Breast epithelium (tissue), 4 donors: ENCODE data around the gene FIZ1. TPM values are rescaled to one million over a fixed set of nuclear protein-coding genes. Genes with fewer than 3 reads are reported as not detected.
"Not testable (repeated sequence)": the region's sequence is repeated elsewhere in the genome, so short reads cannot be mapped to it uniquely, and the experiment has no call there.

Experiments
- DNase-seq, 2 donors: peaks; one replicate each; pipeline ENCODE4 v3.0.0-alpha.2; 2019; ENCODE audit warnings: low spot score in 2 of 2
- H3K27ac ChIP-seq, 2 donors: fragments of 200-600 bp; sonication (generic) in 1 of 2; one replicate each; pipeline ENCODE4 v1.5.1; 2016 to 2019; ENCODE audit warnings: mild to moderate bottlenecking in 1 of 2
- H3K27me3 ChIP-seq, 2 donors: fragments of 200-600 bp; sonication (generic) in 1 of 2; one replicate each; pipeline versions ENCODE4 v1.5.1 to v1.6.0; 2017 to 2019; ENCODE audit warnings: control low read depth in 1 of 2, mild to moderate bottlenecking in 1 of 2
- H3K36me3 ChIP-seq: fragments of 200-600 bp; one replicate; pipeline ENCODE4 v1.5.1; 2019
- H3K4me1 ChIP-seq, 2 donors: fragments of 200-600 bp; sonication (generic); one replicate each; pipeline ENCODE4 v1.5.1; 2016 to 2019; ENCODE audit warnings: control low read depth in 1 of 2
- H3K4me3 ChIP-seq, 3 donors: fragments of 200-600 bp; sonication (generic); 1 replicate in 2 of 3; 2 replicates in 1 of 3; pipeline ENCODE4 v1.5.1; 2016 to 2019; ENCODE audit warnings: mild to moderate bottlenecking in 3 of 3, moderate library complexity in 2 of 3
- H3K9me3 ChIP-seq, 2 donors: fragments of 200-600 bp; sonication (generic) in 1 of 2; one replicate each; pipeline ENCODE4 v1.5.1; 2016 to 2019; ENCODE audit warnings: control low read depth in 1 of 2
- CTCF ChIP-seq, 3 donors: fragments of 450-650 bp; IDR thresholded peaks; one replicate each; pipeline ENCODE4 v1.5.1; 2016 to 2017; ENCODE audit warnings: antibody characterized with exemption in 3 of 3, mild to moderate bottlenecking in 3 of 3, moderate library complexity in 3 of 3
- POLR2A ChIP-seq: fragments of 450-650 bp; IDR thresholded peaks from one replicate; pipeline ENCODE4 v1.6.1; 2016; ENCODE audit warnings: antibody characterized with exemption, mild to moderate bottlenecking, moderate library complexity
- POLR2AphosphoS5 ChIP-seq, 3 donors: sonication (generic); formaldehyde crosslinking; IDR thresholded peaks; one replicate each; pipeline ENCODE4 v1.6.1; 2017; ENCODE audit warnings: antibody characterized with exemption in 3 of 3
- intact Hi-C: fragments of 100-400 bp; cut with DNase I; formaldehyde crosslinking; loops from one replicate; pipeline ENCODE4 v1.15.1; 2023; ENCODE audit warnings: low total_unique reads
- total RNA-seq, 3 donors: library from RNA; depleted of rRNA; stranded (reverse); fragments of >200 nt; gene quantifications; one replicate each; pipeline ENCODE4 v1.1.0, GENCODE V29; 2016

Gene FIZ1
- total RNA-seq, 3 donors from 2014 or later: 3.7 to 7.5 (median 6.1) TPM

GRCh38 chr19:55578761-55579747 is 20.3 kb downstream of the FIZ1 start:
- peaks cover 0 to 4% of the 10 kb centered on the region in 2 donors for H3K9me3 ChIP-seq
- peak overlapping the region; percentile 85 to 94 (median 88) for H3K4me3 ChIP-seq
- TF ChIP-seq POLR2A: no peak
- no peak for TF ChIP-seq POLR2AphosphoS5 (IDR thresholded peaks at IDR 0.05)
- TF ChIP-seq CTCF (IDR thresholded peaks at IDR 0.05): no peak
- H3K36me3 ChIP-seq: peaks cover 13% of the 10 kb centered on the region
- no peak overlapping the region for H3K27ac ChIP-seq
- intact Hi-C loops: no loop called here
- no peaks in the 10 kb centered on the region for H3K27me3 ChIP-seq
- DNase-seq: no peak
- H3K4me1 ChIP-seq: peaks cover 3 to 7% of the 10 kb centered on the region in 2 donors

GRCh38 chr19:55578031-55578760 is 21.1 kb downstream of the FIZ1 start:
- H3K4me3 ChIP-seq: no peak overlapping the region
- H3K27me3 ChIP-seq: no peaks in the 10 kb centered on the region
- no peak for DNase-seq
- no peak for TF ChIP-seq POLR2AphosphoS5 (IDR thresholded peaks at IDR 0.05)
- TF ChIP-seq CTCF (IDR thresholded peaks at IDR 0.05): no peak
- no peak for TF ChIP-seq POLR2A
- H3K4me1 ChIP-seq: peaks cover 3 to 7% of the 10 kb centered on the region in 2 donors
- H3K36me3 ChIP-seq: peaks cover 13% of the 10 kb centered on the region
- intact Hi-C loops: no loop called here
- no peak overlapping the region for H3K27ac ChIP-seq
- H3K9me3 ChIP-seq: peaks cover 0 to 4% of the 10 kb centered on the region in 2 donors

- Histone ChIP-seq H3K9me3 (peaks cover 0 to 4% of the 10 kb centered on the region in 2 donors), H3K27me3 (no peaks in the 10 kb centered on the region), H3K27ac (no peak overlapping the region), H3K36me3 (peaks cover 13% of the 10 kb centered on the region), H3K4me1 (peaks cover 3 to 7% of the 10 kb centered on the region in 2 donors), H3K4me3 (no peak overlapping the region)
- DNase-seq: no peak
- intact Hi-C loops: no loop called here
- no peak for TF ChIP-seq CTCF (IDR thresholded peaks at IDR 0.05)
- no peak for TF ChIP-seq POLR2A
- no peak for TF ChIP-seq POLR2AphosphoS5 (IDR thresholded peaks at IDR 0.05)
These were observed 22.6 kb downstream of the FIZ1 start for GRCh38 chr19:55576746-55577145.

- H3K27me3 ChIP-seq, intact Hi-C loops, H3K27ac ChIP-seq, DNase-seq, H3K4me1 ChIP-seq, H3K4me3 ChIP-seq, H3K9me3 ChIP-seq: not testable (repeated sequence)
- peaks cover 13% of the 10 kb centered on the region for H3K36me3 ChIP-seq
These were observed 25.4 kb downstream of the FIZ1 start for GRCh38 chr19:55573929-55574328.

GRCh38 chr19:55569477-55569876 is 29.8 kb downstream of the FIZ1 start:
- intact Hi-C loops, DNase-seq, H3K36me3 ChIP-seq, H3K27ac ChIP-seq, H3K4me1 ChIP-seq, H3K27me3 ChIP-seq, H3K4me3 ChIP-seq, H3K9me3 ChIP-seq: not testable (repeated sequence)
